Hepatic stellate cell (primary cell): ENCODE results near the gene ZCCHC4.
"Not testable (repeated sequence)": the region's sequence is repeated elsewhere in the genome, so short reads cannot be mapped to it uniquely, and the experiment has no call there.

ENCODE experiments used
- DNase-seq: peaks from one replicate; pipeline ENCODE4 v3.0.0; 2011; ENCODE audit warnings: low spot score

Gene ZCCHC4

GRCh38 chr4:25321703-25322102 is 9.1 kb downstream of the ZCCHC4 start:
- DNase-seq = no peak

- not testable (repeated sequence) for DNase-seq
These were observed 15.9 kb downstream of the ZCCHC4 start for GRCh38 chr4:25328463-25328862.

DNA sequence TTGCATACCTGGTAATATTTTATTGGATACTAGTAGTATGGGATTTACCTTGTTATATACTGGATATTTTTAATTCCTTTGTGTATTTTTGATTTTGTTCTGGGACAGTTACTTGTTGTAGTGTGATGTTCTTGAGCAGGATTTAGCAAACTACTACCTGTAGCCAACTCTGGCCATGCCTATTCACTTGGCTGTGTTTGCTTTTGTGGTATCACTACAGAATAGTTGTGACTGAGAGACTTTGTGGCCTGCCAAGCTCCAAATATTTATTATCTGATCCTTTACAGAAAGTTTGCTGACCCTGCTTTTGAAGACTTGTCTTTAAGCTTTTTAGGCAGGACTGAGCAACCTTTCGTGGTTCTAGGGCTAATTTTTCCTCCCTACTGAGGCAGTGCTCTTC is 17.8 kb downstream of the ZCCHC4 start:
- DNase-seq = no peak

DNA sequence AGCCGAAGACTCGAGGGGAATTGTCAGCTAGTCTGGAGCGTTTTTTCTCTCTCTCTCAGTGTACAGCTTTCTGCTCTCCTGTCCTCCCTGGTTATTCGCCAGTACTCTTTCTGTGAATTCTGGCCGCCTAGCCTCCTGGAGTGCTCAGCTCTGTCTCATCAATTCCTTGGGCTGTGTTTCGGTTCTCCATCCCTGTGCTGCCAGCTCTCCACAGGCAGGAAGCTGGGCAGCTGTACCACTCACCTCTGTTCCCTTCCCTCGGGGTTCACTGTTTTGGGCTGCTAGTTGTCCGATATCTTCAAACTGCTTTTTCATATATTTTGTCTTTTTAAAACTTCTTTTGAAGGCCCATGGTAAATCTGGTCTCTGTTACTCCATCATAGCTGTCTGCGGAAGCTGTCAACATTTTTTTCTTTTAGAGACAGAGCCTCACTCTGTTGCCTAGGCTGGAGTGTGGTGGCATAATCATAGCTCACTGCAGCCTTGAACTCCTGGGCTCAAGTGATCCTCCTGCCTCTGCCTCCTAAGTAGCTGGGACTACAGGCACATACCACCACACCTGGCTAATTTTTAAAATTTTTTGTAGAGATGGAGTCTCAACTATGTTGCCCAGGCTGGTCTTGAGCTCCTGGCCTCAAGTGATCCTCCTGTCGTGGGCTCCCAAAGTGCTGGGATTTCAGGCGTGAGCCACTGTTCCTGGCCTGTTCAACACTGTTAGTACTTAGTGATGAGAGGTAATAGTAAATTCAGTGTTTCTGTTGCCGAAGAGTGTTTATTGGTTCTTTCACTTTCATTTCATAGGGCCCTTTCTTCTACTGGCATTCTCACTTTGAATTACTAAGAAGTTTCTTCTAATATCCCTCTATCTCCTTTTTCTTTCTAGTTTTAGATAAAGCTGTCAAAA is 18.6 kb downstream of the ZCCHC4 start:
- no peak for DNase-seq

- peak; percentile 2 for DNase-seq
These were observed 31.1 kb downstream of the ZCCHC4 start for GRCh38 chr4:25343671-25344070.

GRCh38 chr4:25345744-25346143 is 33.2 kb downstream of the ZCCHC4 start:
- no peak for DNase-seq

DNA sequence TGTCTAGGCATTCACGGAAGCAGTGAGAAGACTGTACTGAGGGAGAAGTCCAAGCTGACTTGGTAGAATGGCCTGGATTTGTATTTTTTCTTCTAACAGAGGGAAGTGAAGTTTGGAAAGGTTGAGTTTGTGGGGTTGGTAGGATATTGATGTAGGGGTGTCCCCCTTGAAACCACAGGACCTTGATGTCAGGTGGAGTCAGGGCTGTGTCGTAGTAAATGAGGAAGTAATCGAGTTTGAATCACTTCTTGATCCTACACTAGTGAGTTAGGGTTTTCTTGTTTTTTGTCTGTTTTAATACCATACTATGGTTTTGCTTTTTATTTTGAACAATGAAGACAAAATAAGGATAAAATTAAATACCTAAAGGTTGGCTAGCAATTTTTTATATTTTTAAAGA is 34.3 kb downstream of the ZCCHC4 start:
- DNase-seq = no peak

- no peak for DNase-seq
These were observed 34.9 kb downstream of the ZCCHC4 start for GRCh38 chr4:25347473-25347872.

GRCh38 chr4:25347971-25348370 is 35.4 kb downstream of the ZCCHC4 start:
- no peak for DNase-seq

DNA sequence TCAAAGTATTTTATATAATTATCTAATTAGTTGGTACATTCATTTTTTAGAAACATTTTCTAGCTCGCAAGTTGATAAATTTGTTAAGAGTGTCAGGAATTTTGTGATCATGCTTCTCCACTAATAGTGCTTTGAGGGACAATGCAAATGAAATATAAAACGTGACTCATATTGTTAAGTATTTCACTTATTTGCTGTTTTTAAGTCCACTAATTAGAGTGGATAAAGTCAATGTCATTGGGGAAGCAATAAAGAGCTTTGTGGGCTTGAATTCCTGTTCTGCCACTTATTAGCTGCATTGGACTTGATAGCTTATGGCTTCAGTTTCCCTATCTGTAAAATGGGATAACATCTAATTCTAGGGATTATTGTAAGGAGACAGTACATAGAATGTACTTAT is 38.0 kb downstream of the ZCCHC4 start:
- DNase-seq = no peak

DNA sequence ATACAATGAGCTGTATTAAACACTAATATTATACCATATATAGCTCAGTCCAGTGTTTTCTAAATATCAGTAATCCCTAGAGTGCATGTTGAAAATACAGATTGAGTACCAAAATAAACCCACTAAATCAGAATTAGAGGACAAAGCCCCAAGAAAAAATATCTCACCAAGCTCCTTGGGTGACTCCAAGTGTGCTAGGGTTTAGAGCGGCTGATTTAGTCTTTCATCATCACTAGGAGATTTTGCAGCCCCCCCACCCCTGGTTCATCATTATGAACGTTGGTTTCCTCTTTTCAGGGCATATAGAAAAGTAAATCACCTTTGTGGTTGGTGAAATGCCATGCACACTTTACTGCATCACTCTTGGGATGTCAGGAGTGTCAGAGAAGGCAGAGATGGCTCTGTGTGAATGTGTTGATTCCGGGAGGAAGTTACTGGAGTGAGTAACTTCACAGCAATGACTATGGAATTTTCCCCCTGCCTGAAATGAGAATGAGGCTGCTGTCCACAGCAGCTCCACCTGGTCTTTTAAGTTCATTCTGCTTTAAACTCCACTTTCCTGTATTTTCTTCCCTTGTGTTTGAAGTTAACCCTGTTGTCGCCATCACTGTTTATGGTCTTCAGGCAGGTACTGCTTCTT is 39.3 kb downstream of the ZCCHC4 start:
- peak; percentile 47 for DNase-seq

- DNase-seq = no peak
These were observed 43.5 kb downstream of the ZCCHC4 start for GRCh38 chr4:25356068-25356467.

- DNase-seq = no peak
These were observed 46.1 kb downstream of the ZCCHC4 start for GRCh38 chr4:25358515-25359275.

DNA sequence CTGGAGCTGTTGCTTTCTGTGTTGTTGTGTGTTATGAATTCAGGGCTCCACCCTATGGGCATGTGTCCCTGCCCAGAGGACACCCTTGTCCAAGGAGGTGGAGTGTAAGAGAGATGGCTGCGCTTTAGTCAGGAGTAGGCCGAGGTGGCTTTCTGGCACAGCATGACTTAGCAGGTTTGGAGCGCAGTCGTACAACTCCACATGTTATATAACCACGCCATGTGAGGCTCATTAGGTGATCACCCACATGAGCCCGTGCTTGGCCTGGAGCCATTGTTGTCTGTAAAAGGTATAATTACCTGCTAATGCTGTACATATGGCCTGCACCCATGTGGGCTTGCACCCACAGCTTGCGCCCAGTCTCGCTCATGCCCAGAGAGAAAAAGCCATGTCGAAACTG is 48.7 kb downstream of the ZCCHC4 start:
- no peak for DNase-seq

GRCh38 chr4:25367004-25367621 is 54.5 kb downstream of the ZCCHC4 start:
- no peak for DNase-seq

DNA sequence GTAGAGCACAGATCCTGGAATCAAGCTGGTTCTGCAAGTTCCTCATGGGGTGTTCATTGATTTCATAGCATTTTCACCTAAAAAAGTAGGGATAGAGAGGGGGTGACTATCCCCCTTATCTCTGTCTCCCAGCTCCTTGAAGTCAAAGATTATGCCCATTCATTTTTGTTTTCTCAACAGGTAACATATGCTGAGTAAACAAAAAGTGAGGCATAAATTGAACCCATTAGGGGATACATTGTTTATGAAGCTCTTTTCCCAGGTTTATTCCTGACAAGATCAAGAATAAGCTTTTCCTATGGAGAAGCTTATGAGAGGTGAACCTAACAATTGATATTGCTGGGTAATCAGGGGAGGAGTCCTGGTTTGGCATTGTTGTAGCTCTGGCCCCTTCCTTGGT is 55.3 kb downstream of the ZCCHC4 start:
- no peak for DNase-seq

DNA sequence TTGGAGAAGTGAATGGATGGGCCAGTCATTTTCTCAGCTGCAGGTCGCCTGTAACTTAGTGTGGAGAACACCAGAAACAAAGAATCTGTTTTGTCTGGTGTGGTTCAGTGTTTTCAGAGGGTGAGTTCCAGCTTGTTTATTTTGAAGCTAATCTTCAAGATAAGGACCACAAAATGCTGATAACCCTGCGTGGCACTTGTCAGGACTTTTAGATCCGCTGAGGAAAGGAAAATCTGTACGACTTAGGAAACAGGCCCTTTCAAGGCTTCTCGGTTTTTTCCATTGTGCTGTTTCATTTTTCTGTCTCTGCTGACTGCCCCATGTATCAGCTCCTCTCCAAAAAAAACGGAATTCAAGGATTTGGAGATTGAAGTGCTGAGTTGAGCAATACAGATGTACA is 55.7 kb downstream of the ZCCHC4 start:
- DNase-seq = no peak

DNA sequence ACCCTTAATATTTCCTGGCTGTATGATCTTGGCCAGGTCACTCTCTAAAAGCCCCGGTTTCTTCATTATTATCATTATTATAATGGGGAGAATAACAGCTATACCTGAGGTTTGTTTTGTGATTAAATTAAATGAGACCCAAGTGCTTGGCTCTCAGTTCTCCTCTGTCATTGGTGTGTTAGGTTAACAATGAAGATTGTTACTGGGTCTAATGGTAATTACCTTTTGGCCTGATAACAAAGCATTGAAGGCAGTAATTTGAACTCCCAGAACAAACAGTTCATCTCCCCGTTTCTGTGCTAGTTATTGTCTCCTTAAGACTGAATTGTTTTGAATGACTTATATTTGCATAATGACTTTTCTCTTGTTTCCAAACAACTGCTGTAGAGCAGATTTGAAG is 57.7 kb downstream of the ZCCHC4 start:
- no peak for DNase-seq

DNA sequence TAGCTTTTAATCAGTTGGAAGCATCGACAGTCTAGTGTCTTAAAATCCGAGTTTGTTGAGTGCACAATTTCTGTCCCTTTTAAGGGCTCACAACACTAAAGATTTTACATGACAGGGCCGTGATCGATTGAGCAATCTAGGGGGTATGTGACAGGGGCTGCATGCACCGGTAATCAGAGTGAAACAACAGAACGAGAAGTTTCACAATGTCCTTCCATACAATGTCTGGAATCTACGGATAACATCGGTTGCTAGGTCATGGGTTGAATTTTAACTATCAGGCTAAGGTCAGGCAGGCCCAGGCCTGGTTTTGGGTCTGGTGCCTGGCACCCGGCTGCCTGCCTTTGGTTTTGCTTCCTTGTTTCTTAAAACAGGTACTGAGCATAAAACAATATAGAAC is 60.0 kb downstream of the ZCCHC4 start:
- not testable (repeated sequence) for DNase-seq

DNA sequence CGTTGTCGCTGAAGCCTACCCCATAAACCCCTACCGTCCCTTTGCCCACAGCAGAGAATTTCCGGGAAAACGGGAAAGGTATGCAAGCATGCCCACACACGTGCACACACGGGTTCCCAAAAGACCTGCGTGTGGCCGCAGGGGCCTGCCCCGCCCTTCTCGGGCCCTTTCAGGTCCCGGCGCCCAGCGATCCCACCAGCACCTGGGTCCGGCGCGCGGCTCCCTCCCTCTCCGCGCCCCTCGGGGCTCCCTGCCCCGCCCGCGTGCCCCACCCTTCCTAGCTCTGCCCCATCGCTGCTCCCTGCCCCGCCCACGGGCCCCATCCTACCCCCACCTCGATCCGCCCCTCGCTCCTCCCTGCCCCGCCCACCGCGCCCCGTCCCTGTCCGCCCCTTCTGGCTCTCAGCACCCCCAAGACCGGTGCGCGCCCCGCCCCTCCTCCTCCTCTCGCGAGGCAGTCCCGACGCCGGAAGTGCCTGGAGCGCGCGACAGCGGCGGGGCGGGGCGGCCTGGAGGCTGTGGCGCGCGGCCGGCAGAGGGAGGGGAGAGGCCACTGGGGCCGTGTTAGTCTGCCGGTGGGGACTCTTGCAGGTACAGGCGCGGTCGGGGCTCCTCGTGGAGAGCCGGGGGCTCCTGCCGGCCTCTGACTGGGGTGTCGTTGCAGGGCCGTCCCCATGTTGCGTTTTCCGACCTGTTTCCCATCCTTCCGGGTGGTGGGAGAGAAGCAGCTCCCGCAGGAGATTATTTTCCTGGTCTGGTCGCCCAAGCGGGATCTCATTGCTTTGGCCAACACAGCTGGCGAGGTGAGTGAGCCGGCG is 64.4 kb downstream of the ZCCHC4 start, which contains the start of gene ANAPC4:
ANAPC4 (plus strand) TSS at position 510 of the 818 bp plus-strand sequence; CDS start at position 675, 165 bp downstream.
- DNase-seq = peak; percentile 88
